ENCODE results near the gene AK3.

Gene AK3

DNA sequence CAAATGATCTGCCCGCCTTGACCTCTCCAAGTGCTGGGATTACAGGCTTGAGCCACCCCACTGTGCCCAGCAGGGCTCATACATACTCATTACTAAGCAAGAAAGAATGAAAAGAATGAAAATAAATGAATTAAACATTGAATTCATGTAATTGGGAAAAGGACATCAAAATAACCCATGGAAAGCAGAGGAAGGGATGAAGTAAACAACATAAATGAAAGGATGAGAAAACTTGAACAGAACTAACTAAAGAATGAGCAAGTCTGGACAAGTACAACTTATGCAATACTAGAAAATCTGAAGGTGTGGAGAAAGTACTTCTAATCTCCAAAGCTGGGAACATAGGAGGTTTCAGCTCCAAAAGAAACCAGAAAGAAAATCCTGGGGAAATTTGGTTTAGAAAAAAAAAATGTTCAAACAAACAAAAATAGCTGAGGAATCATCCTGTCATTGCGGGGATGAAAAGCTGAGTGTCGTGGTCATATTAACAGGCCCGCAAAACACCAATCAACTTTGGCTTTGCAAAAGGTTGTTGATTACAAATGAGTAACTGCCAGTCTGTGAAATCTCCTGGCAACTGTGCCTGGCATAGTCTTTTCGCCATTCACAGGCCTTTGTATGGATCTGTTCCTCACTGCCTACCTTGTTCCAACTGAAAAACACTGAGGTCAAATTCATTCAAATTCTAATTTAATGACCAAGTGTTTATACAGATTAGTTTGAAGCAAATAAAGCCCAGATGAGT, 2.3 kb upstream of the AK3 start:
- no peak for TF ChIP-seq CTCF (IDR thresholded peaks at IDR 0.05; ENCODE audit: extremely low read depth, missing control alignments)
- DNase-seq (ENCODE audit: low spot score) = no peak

GRCh38 chr9:4742246-4742645, 1.2 kb upstream of the AK3 start:
- peak; percentile 15 for DNase-seq (ENCODE audit: low spot score)
- no peak for TF ChIP-seq CTCF (IDR thresholded peaks at IDR 0.05; ENCODE audit: extremely low read depth, missing control alignments)

DNA sequence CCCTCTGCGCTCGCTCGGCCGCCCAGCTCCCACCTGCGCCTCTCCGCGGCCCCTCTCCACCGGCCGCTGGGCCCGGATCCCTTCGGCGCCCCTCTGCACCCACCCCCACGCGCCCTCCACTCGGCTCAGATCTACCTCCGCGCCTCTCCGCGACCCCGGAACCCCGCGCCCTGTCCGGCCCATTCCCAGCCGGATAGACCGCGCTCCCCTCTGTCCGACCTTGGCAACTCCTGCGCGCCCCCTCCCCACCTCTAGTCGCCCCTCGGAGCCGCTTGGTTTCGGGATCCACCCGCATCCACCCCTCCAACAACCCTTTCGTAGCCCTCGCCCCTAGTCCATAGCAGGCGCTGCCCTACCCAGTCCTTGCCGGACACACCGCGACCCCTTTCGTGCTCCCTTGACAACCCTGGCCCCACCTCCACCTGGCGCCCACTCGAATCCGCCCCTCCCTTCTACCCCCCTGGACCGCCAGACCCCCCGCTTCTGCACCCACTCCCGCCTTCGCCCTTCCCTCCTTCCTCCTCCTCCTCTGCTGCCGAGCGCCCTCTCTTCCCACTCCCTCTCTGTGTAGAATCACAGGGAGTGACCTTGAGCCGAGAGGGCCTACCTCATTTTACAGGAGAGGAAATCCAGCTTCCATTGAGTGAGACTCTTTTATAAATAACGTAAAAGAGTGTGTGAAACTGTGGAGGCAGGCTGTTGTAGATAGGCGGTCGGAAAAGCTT, 525 bp upstream of the AK3 start:
- peak; percentile 26 for DNase-seq (ENCODE audit: low spot score)
- no peak for TF ChIP-seq CTCF (IDR thresholded peaks at IDR 0.05; ENCODE audit: extremely low read depth, missing control alignments)

DNA sequence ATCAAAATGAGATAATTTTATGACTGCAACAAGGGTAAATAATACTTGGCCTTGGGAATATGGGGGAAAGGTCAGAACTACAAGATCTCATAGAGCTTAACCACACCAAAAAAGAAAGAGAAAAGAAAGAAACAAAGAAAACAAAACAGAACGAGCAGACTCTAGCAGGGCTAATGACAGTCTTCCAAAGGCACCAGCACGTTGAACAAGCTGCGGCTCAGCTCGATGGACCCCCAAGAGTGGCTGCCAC, 689 bp downstream of the AK3 start:
- no peak for DNase-seq (ENCODE audit: low spot score)
- no peak for TF ChIP-seq CTCF (IDR thresholded peaks at IDR 0.05; ENCODE audit: extremely low read depth, missing control alignments)

- DNase-seq (ENCODE audit: low spot score) = peak; percentile 43
- no peak for TF ChIP-seq CTCF (IDR thresholded peaks at IDR 0.05; ENCODE audit: extremely low read depth, missing control alignments)
Measured at GRCh38 chr9:4739587-4740387, 1.2 kb downstream of the AK3 start.

DNA sequence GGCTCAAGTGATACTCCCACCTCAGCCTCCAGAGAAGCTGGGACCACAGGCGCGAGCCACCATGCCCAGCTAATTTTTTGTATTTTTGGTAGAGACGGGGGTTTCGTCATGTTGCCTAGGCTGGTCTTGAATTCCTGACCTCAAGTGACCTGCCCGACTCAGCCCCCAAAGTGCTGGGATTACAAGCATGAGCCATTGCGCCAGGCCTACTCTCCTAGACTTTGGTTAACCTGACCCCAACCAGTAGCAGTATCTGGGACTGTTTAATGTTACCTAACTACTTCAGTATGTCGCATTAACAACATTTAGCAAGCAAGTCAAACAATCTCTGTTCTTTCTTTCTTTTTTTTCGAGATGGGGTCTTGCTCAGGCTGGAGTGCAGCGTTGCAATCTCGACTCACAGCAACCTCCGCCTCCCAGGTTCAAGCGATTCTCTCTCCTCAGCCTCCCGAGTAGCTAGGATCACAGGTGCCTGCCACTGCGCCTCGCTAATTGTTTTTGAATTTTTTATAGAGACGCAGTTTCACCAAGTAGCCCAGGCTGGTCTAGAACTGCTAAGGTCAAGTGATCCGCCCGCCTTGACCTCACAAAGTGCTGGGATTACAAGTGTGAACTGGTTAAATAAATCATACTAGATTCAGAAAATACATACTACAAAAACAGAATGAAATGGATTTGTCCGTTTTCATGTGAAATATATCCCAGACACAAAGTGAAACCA, 2.0 kb downstream of the AK3 start:
- TF ChIP-seq CTCF (IDR thresholded peaks at IDR 0.05; ENCODE audit: extremely low read depth, missing control alignments) = no peak
- DNase-seq (ENCODE audit: low spot score) = no peak

All from GM20000 (cell line).